Stimulated activated CD8-positive, alpha-beta memory T cell treated with anti-CD3 and anti-CD28 coated beads, Interleukin-12 subunit alpha, Interleukin-12 subunit beta, amount 100 ng/mL, for 24 hours (primary cell): ENCODE measurements around the gene PZP.
"Not testable (repeated sequence)": the region's sequence is repeated elsewhere in the genome, so short reads cannot be mapped to it uniquely, and the experiment has no call there.

Experiments
- DNase-seq: peaks from one replicate; pipeline ENCODE4 v3.0.0-alpha.2; 2020; ENCODE audit errors: extremely low read depth

PZP gene

DNA sequence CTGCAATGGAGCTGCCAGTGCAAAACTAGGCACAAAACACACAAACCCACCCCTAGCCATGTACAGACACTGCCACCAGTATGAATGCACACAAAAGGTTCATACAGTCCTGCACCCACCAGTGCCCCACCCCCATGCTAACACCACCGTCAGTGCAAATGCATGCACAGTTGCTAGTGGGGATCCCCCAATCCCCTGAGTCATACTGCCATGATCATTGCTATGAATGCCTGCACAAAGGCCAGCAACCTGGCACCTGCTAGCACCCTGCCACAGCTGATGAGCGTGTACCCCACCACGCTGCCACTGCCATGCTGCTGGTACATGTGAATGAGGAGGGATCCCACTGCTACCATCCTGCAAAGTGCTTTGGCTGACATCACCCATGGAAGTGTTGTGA is 23.9 kb downstream of the PZP start:
- DNase-seq = no peak

DNA sequence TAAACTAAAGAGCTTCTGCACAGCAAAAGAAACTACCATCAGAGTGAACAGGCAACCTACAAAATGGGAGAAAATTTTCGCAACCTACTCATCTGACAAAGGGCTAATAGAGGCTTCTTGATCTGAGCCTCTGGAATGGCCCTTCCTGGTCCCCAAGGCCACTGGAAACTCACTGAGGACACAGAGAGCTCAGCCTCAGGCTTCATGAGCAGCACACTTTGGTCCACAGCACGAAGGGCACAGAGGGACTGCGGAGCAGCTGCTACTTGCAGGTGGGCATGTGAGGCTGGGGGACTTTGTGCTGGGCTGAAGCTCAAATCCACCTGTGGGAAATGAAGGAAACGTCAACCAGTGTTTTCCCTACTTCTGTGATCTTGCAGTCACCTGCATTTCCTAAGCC is 27.4 kb downstream of the PZP start:
- DNase-seq = no peak

GRCh38 chr12:9179781-9180180 is 28.4 kb downstream of the PZP start:
- DNase-seq = no peak

GRCh38 chr12:9169979-9170634 is 38.1 kb downstream of the PZP start:
- no peak for DNase-seq

DNA sequence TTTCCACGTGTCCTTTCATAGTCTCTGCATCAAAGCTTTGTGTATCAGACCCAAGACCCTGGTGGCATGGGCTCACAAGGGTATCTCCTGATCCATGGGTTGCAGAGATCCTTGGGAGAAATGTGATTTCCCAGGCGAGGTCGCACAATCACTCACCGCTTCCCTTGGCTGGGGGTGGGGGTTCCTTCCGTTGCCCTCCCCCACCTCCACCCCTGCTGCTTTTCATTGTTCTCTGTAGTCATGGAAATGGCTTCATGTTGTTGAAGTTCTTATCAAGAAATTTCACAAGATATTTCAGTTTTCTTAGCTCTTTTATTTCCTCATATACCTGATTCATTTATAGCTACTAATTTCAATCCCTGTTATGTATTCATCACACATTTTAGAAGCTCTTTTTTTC is 40.9 kb downstream of the PZP start:
- not testable (repeated sequence) for DNase-seq

DNA sequence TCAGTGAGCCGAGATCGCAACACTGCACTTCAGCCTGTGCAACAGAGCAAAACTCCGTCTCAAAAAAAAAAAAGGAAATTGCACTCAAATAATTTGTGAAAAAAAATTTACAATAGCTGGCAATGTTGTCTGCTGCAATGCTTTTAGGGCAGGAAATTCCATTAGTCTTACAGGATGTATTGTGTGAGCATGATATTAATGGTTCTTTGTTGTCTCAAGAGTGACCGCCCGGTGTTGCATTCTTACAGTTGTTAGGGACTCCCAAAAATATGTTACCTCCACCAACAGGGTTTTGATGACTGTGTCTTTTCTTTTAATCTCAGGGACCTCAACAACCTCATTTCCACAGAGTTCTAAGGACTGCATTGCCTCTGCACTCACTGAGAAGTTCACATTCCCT is 44.8 kb downstream of the PZP start:
- DNase-seq = no peak

- DNase-seq = no peak
Measured at GRCh38 chr12:9156119-9156518, 52.1 kb downstream of the PZP start.

GRCh38 chr12:9149372-9149771 is 58.8 kb downstream of the PZP start:
- no peak for DNase-seq

- no peak for DNase-seq
Measured at GRCh38 chr12:9148926-9149325, 59.3 kb downstream of the PZP start.

GRCh38 chr12:9147461-9147860 is 60.7 kb downstream of the PZP start:
- no peak for DNase-seq

GRCh38 chr12:9144730-9145106 is 63.5 kb downstream of the PZP start:
- DNase-seq = no peak

DNA sequence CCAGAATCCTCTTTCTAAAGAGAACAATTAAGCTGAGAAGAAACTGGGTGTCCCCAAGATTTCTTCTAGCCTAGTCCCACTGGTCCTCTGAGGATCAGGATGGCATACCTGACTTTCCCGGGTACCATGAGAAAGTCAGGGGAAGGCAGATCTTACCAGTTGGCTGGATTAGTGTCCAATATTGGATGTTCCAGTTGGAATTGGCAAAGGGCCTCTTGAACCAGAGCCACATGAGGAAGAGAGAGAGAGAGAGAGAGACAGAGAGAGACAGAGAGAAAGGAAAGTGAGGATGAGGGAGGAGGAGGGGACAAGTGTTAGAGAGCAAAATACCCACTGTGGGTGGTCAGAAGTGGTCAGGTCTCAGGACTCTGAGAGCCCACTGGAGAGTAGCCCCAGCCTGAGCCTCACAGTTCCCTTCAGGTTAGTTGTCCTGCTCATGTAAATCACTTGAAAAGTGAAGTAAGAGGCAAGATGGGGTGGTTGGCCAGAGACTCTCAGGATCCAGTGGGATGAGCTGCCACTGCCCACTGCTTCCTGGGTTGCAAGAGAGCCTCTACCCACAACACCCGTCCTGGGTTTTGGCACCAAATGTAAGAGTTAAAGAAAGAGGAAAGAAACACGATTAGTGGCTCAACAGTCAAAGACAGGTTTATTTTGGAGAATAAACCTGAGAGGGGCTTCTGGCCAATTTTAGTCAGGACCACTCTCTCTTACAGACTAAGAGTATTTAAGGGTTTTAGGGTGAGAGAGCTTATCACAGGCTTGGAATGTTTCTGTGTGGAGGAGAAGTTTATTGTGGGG is 64.1 kb downstream of the PZP start:
- no peak for DNase-seq

DNA sequence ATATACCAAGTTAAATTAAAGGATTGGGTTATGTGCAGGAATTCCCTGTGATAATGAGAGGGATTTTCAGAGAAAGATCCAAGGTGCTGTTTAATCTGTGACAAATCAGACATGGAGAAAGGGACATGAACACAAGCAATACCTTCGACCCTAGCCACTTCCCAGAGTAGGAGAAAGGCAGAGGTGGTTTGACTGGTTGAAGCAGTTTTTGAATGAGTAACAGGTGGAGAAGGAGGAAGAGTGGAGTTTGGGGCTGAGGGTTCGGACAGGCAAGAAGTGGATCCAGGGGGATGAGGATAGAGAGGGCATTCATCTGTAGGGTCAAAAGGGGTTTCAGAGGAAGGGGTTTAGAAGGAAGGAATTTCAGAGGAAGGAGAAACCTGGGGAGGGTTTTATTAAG is 65.1 kb downstream of the PZP start:
- no peak for DNase-seq

GRCh38 chr12:9139588-9140290 is 68.5 kb downstream of the PZP start:
- not testable (repeated sequence) for DNase-seq

GRCh38 chr12:9135903-9136310 is 72.3 kb downstream of the PZP start:
- no peak for DNase-seq

- DNase-seq = no peak
Measured at GRCh38 chr12:9134981-9135628, 73.1 kb downstream of the PZP start.

DNA sequence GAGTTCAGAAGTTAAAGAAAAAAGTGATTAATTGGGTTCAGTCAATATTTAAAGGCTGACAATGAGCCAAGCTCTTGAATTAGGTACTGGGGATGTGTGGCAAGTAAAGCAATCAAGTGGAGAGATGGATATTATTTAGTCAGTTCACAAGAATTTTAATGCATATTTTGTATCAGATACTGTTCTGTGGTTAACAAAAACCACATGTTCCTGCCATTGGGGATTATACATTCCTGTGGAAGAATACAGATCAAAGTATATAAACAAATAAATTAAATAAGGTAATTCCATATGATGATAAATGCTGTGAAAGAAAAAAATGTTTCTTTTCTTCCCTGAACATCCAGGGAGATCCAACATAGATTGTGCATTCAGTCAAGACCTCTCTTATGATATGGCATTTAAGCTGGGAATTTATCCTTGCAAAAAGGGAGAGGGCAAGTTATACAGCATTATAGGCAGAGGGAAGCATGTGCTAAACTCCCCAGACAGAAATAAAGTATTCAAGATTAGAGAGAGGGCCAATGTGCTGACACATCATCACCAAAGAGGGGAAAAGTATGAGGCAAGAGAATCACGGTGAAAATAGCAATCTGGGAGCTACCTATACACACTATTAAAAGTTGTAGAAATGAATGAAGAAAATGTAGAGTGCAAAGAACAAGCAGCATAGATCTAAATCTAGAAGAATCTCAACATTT is 74.8 kb downstream of the PZP start:
- no peak for DNase-seq

GRCh38 chr12:9132008-9132535 is 76.1 kb downstream of the PZP start:
- no peak for DNase-seq

DNA sequence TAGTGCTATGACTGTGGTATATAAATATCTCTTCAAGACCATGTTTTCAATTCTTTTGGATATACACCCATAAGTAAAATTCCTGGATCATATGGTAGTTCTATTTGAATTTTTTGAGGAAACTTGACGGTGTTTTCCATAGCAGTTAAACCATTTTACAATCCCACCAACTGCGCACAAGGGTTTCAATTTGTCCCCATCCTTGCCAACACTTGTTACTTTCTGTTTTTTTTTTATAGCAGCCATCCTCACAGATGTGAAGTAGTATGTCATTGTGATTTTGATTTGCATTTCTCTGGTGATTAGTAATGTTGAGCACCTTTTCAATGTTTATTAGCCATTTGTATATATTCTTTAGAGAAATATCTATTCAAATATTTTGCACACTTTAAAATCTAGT is 78.0 kb downstream of the PZP start:
- DNase-seq = no peak

- DNase-seq = no peak
Measured at GRCh38 chr12:9127936-9128663, 80.1 kb downstream of the PZP start.

DNA sequence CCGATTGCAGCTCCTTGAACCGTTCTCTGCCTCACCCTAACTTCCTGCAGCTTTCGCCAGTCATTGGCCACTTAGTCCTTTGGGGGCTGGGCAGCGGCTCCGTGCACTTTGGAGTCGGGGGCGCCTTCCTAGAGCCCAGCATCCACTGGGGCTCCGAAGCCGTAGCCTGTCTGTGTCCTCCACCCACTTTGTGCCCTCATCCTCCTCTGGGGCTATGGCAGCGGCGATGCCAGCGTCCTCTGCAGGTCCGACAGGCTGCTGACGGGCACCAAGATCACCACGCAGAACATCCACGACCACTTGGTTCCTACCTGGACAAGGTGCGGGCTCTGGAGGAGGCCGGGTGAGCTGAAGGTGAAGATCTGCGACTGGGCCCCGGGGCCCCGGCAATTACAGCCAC is 80.7 kb downstream of the PZP start:
- no peak for DNase-seq
